Measurements from ENCODE around the gene PMIS2.

- no peak for TF ChIP-seq EZH2 (IDR thresholded peaks at IDR 0.05; ENCODE audit: insufficient read depth, poor library complexity, severe bottlenecking)
- TF ChIP-seq EZH2phosphoT487 (IDR thresholded peaks at IDR 0.05; ENCODE audit: insufficient read depth, low read depth), result no peak
Observed at GRCh38 chr19:35612224-35612558, 26.2 kb downstream of the PMIS2 start.
